GM12865 (cell line): Measurements from ENCODE around the gene RUNX2.

Experiments
- DNase-seq: peaks from one replicate; pipeline ENCODE4 v3.0.0; 2010; ENCODE audit warnings: low read depth
- H3K4me3 ChIP-seq: 2 replicates; pipeline ENCODE4 v1.5.1; 2011; ENCODE audit warnings: mild to moderate bottlenecking, low read depth, low read length, control low read depth
- CTCF ChIP-seq: IDR thresholded peaks from 2 replicates; pipeline ENCODE4 v1.5.1; 2011; ENCODE audit warnings: low read length, control low read depth, low read depth, inconsistent platforms; ENCODE audit not compliant: insufficient read depth; ENCODE audit errors: missing control alignments

RUNX2 gene

GRCh38 chr6:45382391-45382790 lies 54.3 kb downstream of the RUNX2 start:
- no peak for DNase-seq
- H3K4me3 ChIP-seq, result no peak overlapping the region
- no peak for TF ChIP-seq CTCF

- DNase-seq, result no peak
- no peak overlapping the region for H3K4me3 ChIP-seq
- TF ChIP-seq CTCF, result no peak
Observed at GRCh38 chr6:45386501-45386900, 58.4 kb downstream of the RUNX2 start.

- H3K4me3 ChIP-seq, result no peak overlapping the region
- DNase-seq, result no peak
- no peak for TF ChIP-seq CTCF
Observed at GRCh38 chr6:45387236-45387635, 59.1 kb downstream of the RUNX2 start.

- no peak for TF ChIP-seq CTCF
- DNase-seq, result no peak
- no peak overlapping the region for H3K4me3 ChIP-seq
Observed at GRCh38 chr6:45388328-45388727, 60.2 kb downstream of the RUNX2 start.

GRCh38 chr6:45394586-45395095 lies 66.5 kb downstream of the RUNX2 start:
- no peak for DNase-seq
- H3K4me3 ChIP-seq, result no peak overlapping the region
- no peak for TF ChIP-seq CTCF

- DNase-seq, result no peak
- TF ChIP-seq CTCF, result no peak
- H3K4me3 ChIP-seq, result no peak overlapping the region
Observed at GRCh38 chr6:45398075-45398813, 70.1 kb downstream of the RUNX2 start.

DNA sequence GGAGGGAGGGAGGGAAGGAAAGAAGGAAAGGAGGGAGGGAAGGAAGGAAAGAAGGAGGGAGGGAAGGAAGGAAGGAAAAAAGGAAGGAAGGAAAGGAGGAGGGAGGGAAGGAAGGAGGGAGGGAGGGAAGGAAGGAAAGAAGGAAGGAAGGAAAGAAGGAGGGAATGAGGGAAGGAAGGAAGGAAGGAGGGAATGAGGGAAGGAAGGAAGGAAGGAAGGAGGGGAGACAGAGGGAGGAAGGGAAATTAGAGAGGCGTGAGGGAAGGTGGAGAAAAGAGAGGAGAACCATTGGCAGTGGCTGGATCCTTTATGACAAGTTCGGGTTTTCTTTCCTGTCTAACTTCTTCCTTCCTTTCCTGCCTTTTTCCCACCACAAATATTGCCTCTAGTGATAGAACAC lies 71.9 kb downstream of the RUNX2 start:
- no peak overlapping the region for H3K4me3 ChIP-seq
- no peak for DNase-seq
- no peak for TF ChIP-seq CTCF
